H1 (cell line): ENCODE data around the gene CDR2. TPM values are rescaled to one million over a fixed set of nuclear protein-coding genes. Genes with fewer than 3 reads are reported as not detected.

Source experiments
- E2F6 ChIP-seq: IDR thresholded peaks from 2 replicates; pipeline ENCODE4 v1.6.1; 2012; ENCODE audit warnings: inconsistent platforms
- KDM1A ChIP-seq: fragments of 200-600, 300-600 bp; sonication (generic); IDR thresholded peaks from 2 replicates; pipeline ENCODE4 v1.7.1; 2016; ENCODE audit warnings: mild to moderate bottlenecking, low read length, borderline replicate concordance
- KDM4A ChIP-seq: IDR thresholded peaks from one replicate; pipeline ENCODE4 v1.7.1; 2012; ENCODE audit warnings: low read depth, mild to moderate bottlenecking, moderate library complexity, low read length, inconsistent platforms; ENCODE audit not compliant: severe bottlenecking
- TBP ChIP-seq: IDR thresholded peaks from 2 replicates; pipeline ENCODE4 v1.6.1; 2011; ENCODE audit warnings: low read depth, low read length, improper control_type of control experiment
- polyA plus RNA-seq, 7 experiments: library from polyadenylated mRNA; depleted of rRNA in 3 of 7; stranded (reverse) in 5 of 7; unstranded in 2 of 7; fragments of >200 nt in 5 of 7; fragments of 200-250 nt in 2 of 7; gene quantifications; 1 replicate in 5 of 7; 2 replicates in 1 of 7; 4 replicates in 1 of 7; pipeline versions ENCODE4 v1.2.1 to v1.2.3, GENCODE V29; 2011 to 2013; ENCODE audit warnings: missing spikeins in 2 of 7, mixed read lengths in 2 of 7
- total RNA-seq: library from RNA; stranded (reverse); fragmentation: NEBNext Ultra II Directional; extraction: Animal tissue kit (Norgen Biotek cat#: 25700); gene quantifications from 2 replicates; pipeline ENCODE4 v1.2.1, GENCODE V29; 2021

Gene CDR2
- total and polyA plus RNA-seq, 2 of the 8 experiments (the other 6 are each of a cell fraction or from before 2014, with no cell fraction given) = 16.3 to 34.9 TPM

- TF ChIP-seq KDM4A (no peak), TBP (no peak), KDM1A (no peak), E2F6 (no peak)
Measured at GRCh38 chr16:22394121-22394520, 19.7 kb upstream of the CDR2 start (continued).
